Liver (tissue), 3 donors: ENCODE measurements around the gene CYLD.

Source experiments
- CTCF ChIP-seq: fragments of 150-350 bp; IDR thresholded peaks from 2 replicates; pipeline ENCODE4 v1.5.1; 2017; ENCODE audit warnings: improper control_type of control experiment, low read depth, low read length; ENCODE audit not compliant: missing input control
- FOXA2 ChIP-seq: IDR thresholded peaks from 2 replicates; pipeline ENCODE4 v1.6.1; 2016; ENCODE audit warnings: antibody characterized with exemption
- JUND ChIP-seq, 2 donors: IDR thresholded peaks; 2 replicates each; pipeline ENCODE4 v1.6.1; 2016; ENCODE audit warnings: antibody characterized with exemption in 2 of 2
- NR2F2 ChIP-seq: IDR thresholded peaks from 2 replicates; pipeline ENCODE4 v1.6.1; 2016; ENCODE audit warnings: antibody characterized with exemption
- RAD21 ChIP-seq, 2 donors: IDR thresholded peaks; 2 replicates each; pipeline ENCODE4 v1.6.1; 2016; ENCODE audit warnings: antibody characterized with exemption in 2 of 2, mild to moderate bottlenecking in 2 of 2
- SP1 ChIP-seq: IDR thresholded peaks from 2 replicates; pipeline ENCODE4 v1.6.1; 2018; ENCODE audit warnings: antibody characterized with exemption, mild to moderate bottlenecking
- TAF1 ChIP-seq: conservative IDR thresholded peaks from 2 replicates; pipeline ENCODE4 v1.6.1; 2016; ENCODE audit warnings: antibody characterized with exemption, mild to moderate bottlenecking
- donor health status: healthy.
- donor health status: healthy.

- no peak for TF ChIP-seq RAD21 (IDR thresholded peaks at IDR 0.05)
- no peak for TF ChIP-seq CTCF
- TF ChIP-seq JUND (IDR thresholded peaks at IDR 0.05): no peak
- TF ChIP-seq TAF1: no peak
- TF ChIP-seq NR2F2: no peak
- no peak for TF ChIP-seq FOXA2
- TF ChIP-seq SP1: no peak
Measured at GRCh38 chr16:50771366-50771765, 29.5 kb downstream of the CYLD start.
